ENCODE measurements around the gene CIB4.

Gene CIB4

DNA sequence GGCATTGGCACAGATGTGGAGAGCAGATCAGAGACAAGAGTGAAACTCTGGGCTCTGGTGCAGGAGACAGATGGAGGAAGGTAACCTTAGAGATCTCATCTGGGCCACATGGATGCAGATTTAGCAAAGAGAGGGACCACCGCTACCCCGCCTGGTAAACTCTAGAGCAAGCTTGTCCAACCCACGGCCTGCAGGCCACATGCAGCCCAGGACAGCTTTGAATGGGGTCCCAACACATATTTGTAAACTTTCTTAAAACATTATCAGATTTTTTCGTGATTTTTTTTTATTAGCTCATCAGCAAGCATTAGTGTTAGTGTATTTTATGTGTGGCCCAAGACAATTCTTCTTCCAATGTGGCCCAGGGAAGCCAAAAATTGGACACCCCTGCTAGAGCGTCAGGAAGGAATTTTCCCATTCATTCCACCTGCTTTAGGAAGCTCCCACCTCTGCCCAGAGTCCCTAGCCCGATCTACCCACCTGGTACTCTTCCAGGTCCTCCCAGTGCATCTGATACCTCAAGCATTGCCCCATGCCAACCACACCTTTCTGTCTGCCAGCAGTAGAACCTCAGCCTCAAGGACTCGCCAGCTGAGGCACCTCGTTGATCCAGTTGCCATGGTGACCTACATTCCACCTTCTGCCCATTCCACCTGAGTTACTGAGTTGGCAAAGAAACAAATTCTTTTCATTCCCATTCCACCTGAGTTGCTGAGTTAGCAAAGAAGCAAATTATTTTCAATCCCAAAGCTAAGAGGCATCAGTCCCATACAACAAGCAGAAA lies at the start of gene CIB4:
TSS of gene CIB4 (minus strand) at position 586 of the 784 bp plus-strand sequence. CDS start at position 534, 52 bp downstream.
- TF ChIP-seq, protein P1, sequence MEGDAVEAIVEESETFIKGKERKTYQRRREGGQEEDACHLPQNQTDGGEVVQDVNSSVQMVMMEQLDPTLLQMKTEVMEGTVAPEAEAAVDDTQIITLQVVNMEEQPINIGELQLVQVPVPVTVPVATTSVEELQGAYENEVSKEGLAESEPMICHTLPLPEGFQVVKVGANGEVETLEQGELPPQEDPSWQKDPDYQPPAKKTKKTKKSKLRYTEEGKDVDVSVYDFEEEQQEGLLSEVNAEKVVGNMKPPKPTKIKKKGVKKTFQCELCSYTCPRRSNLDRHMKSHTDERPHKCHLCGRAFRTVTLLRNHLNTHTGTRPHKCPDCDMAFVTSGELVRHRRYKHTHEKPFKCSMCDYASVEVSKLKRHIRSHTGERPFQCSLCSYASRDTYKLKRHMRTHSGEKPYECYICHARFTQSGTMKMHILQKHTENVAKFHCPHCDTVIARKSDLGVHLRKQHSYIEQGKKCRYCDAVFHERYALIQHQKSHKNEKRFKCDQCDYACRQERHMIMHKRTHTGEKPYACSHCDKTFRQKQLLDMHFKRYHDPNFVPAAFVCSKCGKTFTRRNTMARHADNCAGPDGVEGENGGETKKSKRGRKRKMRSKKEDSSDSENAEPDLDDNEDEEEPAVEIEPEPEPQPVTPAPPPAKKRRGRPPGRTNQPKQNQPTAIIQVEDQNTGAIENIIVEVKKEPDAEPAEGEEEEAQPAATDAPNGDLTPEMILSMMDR (IDR thresholded peaks at IDR 0.05), result no peak

DNA sequence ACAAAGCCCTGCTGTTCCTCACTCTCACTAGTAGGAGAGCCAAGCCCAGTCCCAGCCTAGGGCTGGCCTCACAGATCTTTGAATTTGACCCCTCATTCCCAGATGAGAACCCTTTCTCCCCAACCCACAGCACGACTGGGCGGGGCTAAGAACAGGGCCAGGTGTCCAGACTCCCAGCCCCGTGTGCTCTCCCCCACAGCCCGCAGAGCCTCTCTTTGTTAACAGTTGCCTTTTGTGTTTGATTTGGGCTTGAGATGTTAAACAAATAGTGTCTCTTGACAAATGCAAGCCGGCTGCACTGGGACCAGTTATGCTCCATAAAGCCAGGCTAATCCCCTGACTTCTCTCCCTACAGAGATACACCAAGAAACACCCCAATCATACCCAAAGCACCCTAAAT lies 46.6 kb upstream of the CIB4 start:
- TF ChIP-seq, protein P1 (IDR thresholded peaks at IDR 0.05), result no peak

DNA sequence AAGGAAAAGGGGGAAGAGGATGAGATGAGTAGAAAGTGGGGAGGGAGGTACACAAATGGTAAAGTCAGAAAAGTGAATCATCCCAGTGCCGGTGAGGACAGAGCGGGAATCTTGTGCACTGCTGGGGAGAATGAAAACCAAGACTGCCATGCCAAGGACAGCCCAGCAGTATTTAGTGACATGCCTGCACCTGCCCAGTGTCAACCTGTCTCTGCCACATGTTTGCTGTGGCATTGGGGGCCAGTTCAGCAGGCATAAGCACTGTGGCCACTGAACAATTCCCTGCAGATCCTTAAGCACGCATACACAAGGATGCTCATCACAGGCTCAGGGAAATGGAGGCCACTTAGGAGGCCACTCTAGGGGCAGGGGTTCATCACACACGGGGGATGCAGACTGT lies 46.2 kb upstream of the CIB4 start:
- TF ChIP-seq, protein P1 (IDR thresholded peaks at IDR 0.05), result no peak

DNA sequence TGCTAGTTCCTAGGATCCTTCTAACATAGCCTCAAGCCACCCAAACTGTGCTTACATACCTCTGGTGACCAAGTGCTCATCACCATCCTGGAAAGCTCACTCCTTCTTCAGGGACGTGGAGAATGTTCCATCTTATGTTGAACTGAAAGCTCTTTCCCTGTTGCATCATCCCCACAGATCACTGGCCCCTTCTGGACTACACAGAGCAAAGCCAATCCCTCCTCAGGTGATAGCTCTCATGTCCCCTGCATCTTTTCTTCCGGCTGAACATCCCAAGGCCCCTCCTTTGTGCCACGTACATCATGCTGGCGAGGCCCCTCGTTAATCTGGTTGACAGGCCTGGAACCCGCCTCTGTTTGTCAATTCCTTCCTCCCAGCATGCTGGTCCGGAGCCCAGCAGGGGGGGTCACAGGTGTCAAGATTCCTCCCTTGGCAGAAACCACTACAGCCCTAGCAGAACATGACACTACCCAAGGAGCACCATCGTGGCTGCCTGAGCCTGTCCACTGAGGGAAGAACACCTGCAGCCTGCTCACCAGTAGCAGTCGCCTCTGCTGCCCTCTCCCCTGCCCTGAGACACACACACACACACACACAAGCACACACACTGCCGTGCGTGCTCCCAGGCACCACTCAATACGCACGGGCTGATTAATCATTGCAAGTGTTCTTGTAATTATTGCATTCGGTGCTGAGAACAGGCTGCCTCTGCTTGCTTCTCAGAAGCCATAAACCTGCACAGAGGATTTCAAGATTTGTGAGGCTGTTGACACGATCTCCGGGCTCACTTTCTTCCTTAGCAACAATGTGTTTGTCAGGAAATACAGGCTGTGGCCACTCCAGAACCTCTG lies 45.0 kb upstream of the CIB4 start:
- TF ChIP-seq, protein P1 (IDR thresholded peaks at IDR 0.05), result no peak

DNA sequence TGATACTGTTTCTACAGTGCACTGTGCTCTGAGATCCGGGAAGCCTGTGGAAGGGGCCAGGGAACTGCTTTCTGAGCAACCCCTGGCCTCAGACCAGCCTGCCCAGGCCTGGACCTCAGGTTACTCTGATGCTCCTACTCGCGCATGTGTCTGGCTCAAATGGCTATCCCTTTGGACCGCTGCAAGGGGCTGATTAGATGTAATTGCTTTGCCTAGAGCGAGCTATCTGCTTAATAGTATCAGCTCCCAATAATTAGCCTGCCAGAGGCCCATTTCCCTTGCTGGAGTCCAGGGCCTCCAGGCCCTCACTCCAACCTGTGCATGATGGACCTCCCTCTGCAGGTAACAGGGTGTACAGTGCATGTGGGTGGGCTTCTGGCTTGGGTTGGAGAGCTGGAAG lies 44.2 kb upstream of the CIB4 start:
- TF ChIP-seq, protein P1 (IDR thresholded peaks at IDR 0.05), result no peak

DNA sequence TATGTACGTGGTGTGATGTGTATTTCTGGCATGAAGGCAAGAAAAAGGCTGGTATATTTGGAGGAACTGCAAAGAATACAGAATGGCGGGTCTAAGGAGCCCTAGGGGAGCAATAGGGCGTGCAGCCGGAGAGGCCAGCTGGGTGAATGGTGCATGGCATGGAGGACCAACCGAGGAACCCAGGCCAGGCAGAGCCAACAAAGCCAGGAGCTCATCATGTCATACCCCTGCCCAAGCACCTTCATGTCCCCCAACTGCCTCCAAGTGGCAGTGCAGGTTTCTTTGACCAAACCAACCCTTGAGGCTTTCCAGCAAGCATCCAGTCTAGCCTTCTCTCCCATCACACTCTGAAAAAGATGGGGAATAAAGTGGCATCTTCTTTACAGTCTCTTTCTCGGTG lies 42.4 kb upstream of the CIB4 start:
- TF ChIP-seq, protein P1 (IDR thresholded peaks at IDR 0.05), result no peak

DNA sequence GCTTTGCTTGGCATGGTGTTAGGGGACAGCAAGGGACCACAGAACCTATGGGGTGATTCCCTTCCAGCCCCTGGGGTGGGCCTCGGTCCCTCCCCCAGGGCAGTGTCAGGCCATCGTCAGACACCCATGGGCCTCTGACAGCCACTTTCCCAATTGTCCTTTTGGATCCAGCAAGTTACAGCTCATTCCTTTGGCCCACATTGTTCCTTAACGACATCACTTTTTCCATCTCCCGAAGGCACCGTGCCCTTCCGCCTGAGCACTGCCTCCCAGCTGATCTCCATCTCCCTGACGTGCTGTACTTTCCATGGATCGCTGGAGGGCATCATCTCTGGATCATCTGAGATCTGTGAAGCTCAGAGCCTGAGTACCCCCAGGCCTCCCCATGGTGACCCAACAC lies 41.0 kb upstream of the CIB4 start:
- TF ChIP-seq, protein P1 (IDR thresholded peaks at IDR 0.05), result no peak
